ENCODE measurements around the gene MAST4.

GRCh38 chr5:66741394-66741793 lies 145.2 kb downstream of the MAST4 start:
- no peak for TF ChIP-seq CTCF (IDR thresholded peaks at IDR 0.05; ENCODE audit: low read depth, low read length, poor library complexity, severe bottlenecking)
- TF ChIP-seq EZH2phosphoT487 (IDR thresholded peaks at IDR 0.05; ENCODE audit: borderline replicate concordance, low read length), result no peak

Data from DOHH2 (cell line).